Hepatocyte (in vitro differentiated cells): ENCODE measurements around the gene GPR183. TPM values are rescaled to one million over a fixed set of nuclear protein-coding genes. Genes with fewer than 3 reads are reported as not detected.

ENCODE experiments used
- DNase-seq: peaks from one replicate; pipeline ENCODE4 v3.0.0-alpha.2; 2016; ENCODE audit warnings: low spot score
- H2AFZ ChIP-seq: fragments of 200-600 bp; sonication (generic); 2 replicates; pipeline ENCODE4 v1.6.0; 2016; ENCODE audit warnings: antibody characterized with exemption, mild to moderate bottlenecking
- H3K27ac ChIP-seq: fragments of 200-600 bp; sonication (generic); 2 replicates; pipeline ENCODE4 v1.5.1; 2016; ENCODE audit warnings: mild to moderate bottlenecking
- H3K27me3 ChIP-seq: fragments of 200-600 bp; sonication (generic); 2 replicates; pipeline ENCODE4 v1.6.1; 2016
- H3K36me3 ChIP-seq: fragments of 200-600 bp; sonication (generic); replicated peaks from 2 replicates; pipeline ENCODE4 v1.5.1; 2016; ENCODE audit warnings: low read depth; ENCODE audit not compliant: insufficient read depth
- H3K4me1 ChIP-seq: fragments of 200-600 bp; sonication (generic); 2 replicates; pipeline ENCODE4 v1.5.1; 2016; ENCODE audit warnings: mild to moderate bottlenecking, moderate library complexity; ENCODE audit not compliant: insufficient read depth
- H3K4me2 ChIP-seq: fragments of 200-600 bp; sonication (generic); 2 replicates; pipeline ENCODE4 v1.6.0; 2016
- H3K4me3 ChIP-seq: fragments of 200-600 bp; sonication (generic); 2 replicates; pipeline ENCODE4 v1.5.1; 2016; ENCODE audit warnings: mild to moderate bottlenecking
- H3K79me2 ChIP-seq: fragments of 200-600 bp; sonication (generic); 2 replicates; pipeline ENCODE4 v1.6.0; 2017; ENCODE audit warnings: mild to moderate bottlenecking
- H3K9me2 ChIP-seq: fragments of 200-600 bp; sonication (generic); replicated peaks from 2 replicates; pipeline ENCODE4 v1.6.0; 2017; ENCODE audit warnings: mild to moderate bottlenecking; ENCODE audit not compliant: insufficient read depth
- H3K9me3 ChIP-seq: fragments of 200-600 bp; sonication (generic); 2 replicates; pipeline ENCODE4 v1.5.1; 2016; ENCODE audit warnings: low read depth, mild to moderate bottlenecking
- H4K20me1 ChIP-seq: fragments of 200-600 bp; sonication (generic); 2 replicates; pipeline ENCODE4 v1.6.0; 2016; ENCODE audit warnings: mild to moderate bottlenecking; ENCODE audit not compliant: insufficient read depth, poor library complexity, severe bottlenecking
- EZH2 ChIP-seq: fragments of 200-600 bp; sonication (generic); IDR thresholded peaks from 2 replicates; pipeline ENCODE4 v1.6.1; 2016; ENCODE audit warnings: antibody characterized with exemption, mild to moderate bottlenecking, borderline replicate concordance
- EZH2phosphoT487 ChIP-seq: fragments of 200-600 bp; sonication (generic); IDR thresholded peaks from one replicate; pipeline ENCODE4 v1.6.1; 2018; ENCODE audit warnings: antibody characterized with exemption, mild to moderate bottlenecking, low read depth, moderate library complexity; ENCODE audit not compliant: unreplicated experiment, severe bottlenecking
- WGBS: methylation state at CpG from one replicate; pipeline ENCODE4 v1.1.6; 2016; ENCODE audit warnings: low lambda C conversion rate; ENCODE audit errors: missing lambda C conversion rate; 5-methylcytosine and 5-hydroxymethylcytosine counted together
- polyA plus RNA-seq: library from polyadenylated mRNA; unstranded; fragments of >200 nt; fragmentation: Nextera tagmentation; extraction: Ambion mirVana; gene quantifications from 2 replicates; pipeline ENCODE4 v1.2.1, GENCODE V29; 2016
- total RNA-seq: library from RNA; depleted of rRNA; stranded (reverse); fragments of >200 nt; gene quantifications from 2 replicates; pipeline ENCODE4 v1.2.3, GENCODE V29; 2014
- TF ChIP-seq, protein P1 (sequence below): fragments of 200-600 bp; sonication (generic); IDR thresholded peaks from 2 replicates; pipeline ENCODE4 v1.5.1; 2016; ENCODE audit warnings: antibody characterized with exemption, mild to moderate bottlenecking; ENCODE audit not compliant: poor library complexity

The GPR183 gene
- total and polyA plus RNA-seq, 2 experiments from 2014 or later: 1.4 to 5.2 TPM

GRCh38 chr13:99323488-99323887, 16.3 kb upstream of the GPR183 start:
- no peak overlapping the region for H3K4me3 ChIP-seq
- no peak overlapping the region for H3K27ac ChIP-seq
- peaks cover 6% of the 10 kb centered on the region for H3K4me1 ChIP-seq
- no peaks in the 10 kb centered on the region for H3K9me2 ChIP-seq
- TF ChIP-seq, protein P1, sequence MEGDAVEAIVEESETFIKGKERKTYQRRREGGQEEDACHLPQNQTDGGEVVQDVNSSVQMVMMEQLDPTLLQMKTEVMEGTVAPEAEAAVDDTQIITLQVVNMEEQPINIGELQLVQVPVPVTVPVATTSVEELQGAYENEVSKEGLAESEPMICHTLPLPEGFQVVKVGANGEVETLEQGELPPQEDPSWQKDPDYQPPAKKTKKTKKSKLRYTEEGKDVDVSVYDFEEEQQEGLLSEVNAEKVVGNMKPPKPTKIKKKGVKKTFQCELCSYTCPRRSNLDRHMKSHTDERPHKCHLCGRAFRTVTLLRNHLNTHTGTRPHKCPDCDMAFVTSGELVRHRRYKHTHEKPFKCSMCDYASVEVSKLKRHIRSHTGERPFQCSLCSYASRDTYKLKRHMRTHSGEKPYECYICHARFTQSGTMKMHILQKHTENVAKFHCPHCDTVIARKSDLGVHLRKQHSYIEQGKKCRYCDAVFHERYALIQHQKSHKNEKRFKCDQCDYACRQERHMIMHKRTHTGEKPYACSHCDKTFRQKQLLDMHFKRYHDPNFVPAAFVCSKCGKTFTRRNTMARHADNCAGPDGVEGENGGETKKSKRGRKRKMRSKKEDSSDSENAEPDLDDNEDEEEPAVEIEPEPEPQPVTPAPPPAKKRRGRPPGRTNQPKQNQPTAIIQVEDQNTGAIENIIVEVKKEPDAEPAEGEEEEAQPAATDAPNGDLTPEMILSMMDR: no peak
- TF ChIP-seq EZH2phosphoT487 (no peak), EZH2 (no peak)
- no peak overlapping the region for H2AFZ ChIP-seq
- H3K27me3 ChIP-seq: no peaks in the 10 kb centered on the region
- WGBS: 97% methylated on average over 3 of the region's 3 CpGs
- DNase-seq: no peak
- no peaks in the 10 kb centered on the region for H3K9me3 ChIP-seq
- H3K79me2 ChIP-seq: no peaks in the 10 kb centered on the region
- no peak overlapping the region for H3K4me2 ChIP-seq
- no peaks in the 10 kb centered on the region for H3K36me3 ChIP-seq
- no peaks in the 10 kb centered on the region for H4K20me1 ChIP-seq

- no peaks in the 10 kb centered on the region for H3K9me3 ChIP-seq
- no peaks in the 10 kb centered on the region for H3K9me2 ChIP-seq
- no peaks in the 10 kb centered on the region for H3K79me2 ChIP-seq
- TF ChIP-seq EZH2 (no peak), EZH2phosphoT487 (no peak)
- TF ChIP-seq, protein P1: no peak
- peaks cover 6% of the 10 kb centered on the region for H3K4me1 ChIP-seq
- WGBS: 70% methylated on average over 10 of the region's 10 CpGs
- H3K4me2 ChIP-seq: no peak overlapping the region
- peak overlapping the region; percentile 32 for H3K27ac ChIP-seq
- no peaks in the 10 kb centered on the region for H3K27me3 ChIP-seq
- no peaks in the 10 kb centered on the region for H3K36me3 ChIP-seq
- no peak for DNase-seq
- no peak overlapping the region for H3K4me3 ChIP-seq
- no peaks in the 10 kb centered on the region for H4K20me1 ChIP-seq
- no peak overlapping the region for H2AFZ ChIP-seq
These were observed 15.3 kb upstream of the GPR183 start for GRCh38 chr13:99322297-99323103.

GRCh38 chr13:99321709-99322108, 14.5 kb upstream of the GPR183 start:
- no peak overlapping the region for H3K27ac ChIP-seq
- no peak for TF ChIP-seq EZH2
- TF ChIP-seq, protein P1: no peak
- TF ChIP-seq EZH2phosphoT487: no peak
- H2AFZ ChIP-seq: no peak overlapping the region
- H4K20me1 ChIP-seq: no peaks in the 10 kb centered on the region
- no peaks in the 10 kb centered on the region for H3K79me2 ChIP-seq
- H3K9me3 ChIP-seq: no peaks in the 10 kb centered on the region
- no peaks in the 10 kb centered on the region for H3K9me2 ChIP-seq
- DNase-seq: no peak
- no peaks in the 10 kb centered on the region for H3K27me3 ChIP-seq
- no peaks in the 10 kb centered on the region for H3K36me3 ChIP-seq
- no peak overlapping the region for H3K4me2 ChIP-seq
- no peak overlapping the region for H3K4me3 ChIP-seq
- peaks cover 6% of the 10 kb centered on the region for H3K4me1 ChIP-seq
